Mucosa of rectum (tissue), 2 donors: ENCODE data around the gene RAB24.
"Not testable (repeated sequence)": the region's sequence is repeated elsewhere in the genome, so short reads cannot be mapped to it uniquely, and the experiment has no call there.

ENCODE experiments used
- H3K27ac ChIP-seq, 2 donors: one replicate each; pipeline ENCODE4 v1.7.0; 2013; ENCODE audit warnings: inconsistent platforms in 2 of 2, low read depth in 2 of 2, low read length in 2 of 2
- H3K27me3 ChIP-seq, 2 donors: one replicate each; pipeline ENCODE4 v1.7.0; 2013; ENCODE audit warnings: low read length in 2 of 2; ENCODE audit not compliant: control insufficient read depth in 2 of 2, insufficient read depth in 2 of 2
- H3K36me3 ChIP-seq, 2 donors: one replicate each; pipeline ENCODE4 v1.7.0; 2013; ENCODE audit warnings: low read length in 2 of 2; ENCODE audit not compliant: control insufficient read depth in 2 of 2, insufficient read depth in 2 of 2
- H3K4me1 ChIP-seq, 2 donors: one replicate each; pipeline ENCODE4 v1.7.0; 2013; ENCODE audit warnings: low read length in 2 of 2, mild to moderate bottlenecking in 1 of 2; ENCODE audit not compliant: control insufficient read depth in 2 of 2, insufficient read depth in 2 of 2
- H3K4me3 ChIP-seq, 2 donors: one replicate each; pipeline ENCODE4 v1.7.0; 2013; ENCODE audit warnings: low read length in 2 of 2
- H3K9ac ChIP-seq, 2 donors: one replicate each; pipeline ENCODE4 v1.7.0; 2013; ENCODE audit warnings: low read length in 2 of 2, low read depth in 1 of 2, mild to moderate bottlenecking in 1 of 2
- H3K9me3 ChIP-seq, 2 donors: one replicate each; pipeline ENCODE4 v1.7.0; 2013; ENCODE audit warnings: low read length in 2 of 2; ENCODE audit not compliant: control insufficient read depth in 2 of 2
- donor health status: healthy.
- donor health status: Normal muscosa, but diverticular disease.

RAB24 gene

DNA sequence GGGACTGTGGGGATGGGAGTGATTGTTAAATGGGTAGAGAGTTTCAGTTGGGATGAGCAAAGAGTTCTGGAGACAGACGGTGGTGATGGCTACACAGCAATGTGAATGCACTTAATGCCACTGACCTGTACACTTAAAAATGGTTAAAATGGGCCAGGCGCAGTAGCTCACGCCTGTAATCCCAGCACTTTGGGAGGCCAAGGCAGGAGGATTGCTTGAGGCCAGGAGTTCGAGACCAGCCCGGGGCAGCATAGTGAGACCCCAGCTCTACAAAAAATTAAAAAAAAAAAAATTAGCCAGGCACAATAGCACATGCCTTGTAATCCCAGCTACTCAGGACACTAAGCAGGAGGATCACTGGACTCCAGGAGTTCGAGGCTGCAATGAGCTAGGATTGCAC, 40.3 kb upstream of the RAB24 start:
- no peaks in the 10 kb centered on the region for H3K9me3 ChIP-seq
- H3K27ac ChIP-seq = no peak overlapping the region
- no peaks in the 10 kb centered on the region for H3K4me1 ChIP-seq
- H3K9ac ChIP-seq = no peak overlapping the region
- no peaks in the 10 kb centered on the region for H3K27me3 ChIP-seq
- H3K4me3 ChIP-seq = no peak overlapping the region
- peaks cover 19 to 38% of the 10 kb centered on the region in 2 donors for H3K36me3 ChIP-seq

GRCh38 chr5:177343000-177343399, 39.5 kb upstream of the RAB24 start:
- H3K9ac ChIP-seq, H3K27ac ChIP-seq, H3K27me3 ChIP-seq, H3K4me3 ChIP-seq, H3K4me1 ChIP-seq, H3K9me3 ChIP-seq: not testable (repeated sequence)
- H3K36me3 ChIP-seq = peaks cover 25 to 46% of the 10 kb centered on the region in 2 donors

DNA sequence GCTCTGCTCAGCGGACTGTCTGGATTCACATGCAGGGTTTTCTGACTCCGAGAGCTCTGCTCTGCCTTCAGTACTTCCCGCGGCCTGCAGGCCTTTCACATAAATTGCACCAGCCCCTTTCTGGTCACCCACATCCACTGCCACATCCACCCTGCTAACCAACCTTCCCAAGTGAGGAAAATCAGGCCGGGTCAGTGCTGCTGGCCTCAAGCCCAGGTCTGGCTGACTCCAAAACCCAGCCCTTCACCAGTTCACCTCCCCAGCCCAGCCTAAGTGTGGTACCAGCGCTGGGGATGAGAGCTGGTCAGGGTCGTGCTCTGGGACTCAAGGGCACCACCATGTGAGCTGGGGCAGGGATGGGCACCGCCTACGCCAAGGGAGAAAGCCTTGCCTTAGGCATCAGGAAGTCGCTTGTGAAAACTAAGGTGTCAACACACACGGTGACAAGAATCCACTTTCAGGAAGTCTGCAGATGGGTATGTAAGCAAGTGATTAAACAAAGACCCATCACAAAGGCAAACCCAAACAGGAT, 35.7 kb upstream of the RAB24 start:
- H3K27me3 ChIP-seq = no peaks in the 10 kb centered on the region
- no peak overlapping the region for H3K9ac ChIP-seq
- H3K9me3 ChIP-seq = no peaks in the 10 kb centered on the region
- H3K4me1 ChIP-seq = no peaks in the 10 kb centered on the region
- peaks cover 56 to 72% of the 10 kb centered on the region in 2 donors for H3K36me3 ChIP-seq
- H3K27ac ChIP-seq = no peak overlapping the region
- no peak overlapping the region for H3K4me3 ChIP-seq

- Histone ChIP-seq H3K4me1 (no peaks in the 10 kb centered on the region), H3K9me3 (no peaks in the 10 kb centered on the region), H3K27me3 (no peaks in the 10 kb centered on the region), H3K36me3 (peaks cover 60 to 77% of the 10 kb centered on the region in 2 donors), H3K9ac (no peak overlapping the region), H3K4me3 (no peak overlapping the region), H3K27ac (no peak overlapping the region)
Observed at GRCh38 chr5:177338251-177339106, 35.0 kb upstream of the RAB24 start.

GRCh38 chr5:177336603-177337494, 33.3 kb upstream of the RAB24 start:
- Histone ChIP-seq H3K36me3 (peaks cover 68 to 81% of the 10 kb centered on the region in 2 donors), H3K27me3 (no peaks in the 10 kb centered on the region), H3K4me3 (no peak overlapping the region), H3K9me3 (no peaks in the 10 kb centered on the region), H3K27ac (no peak overlapping the region), H3K9ac (no peak overlapping the region), H3K4me1 (no peaks in the 10 kb centered on the region)

DNA sequence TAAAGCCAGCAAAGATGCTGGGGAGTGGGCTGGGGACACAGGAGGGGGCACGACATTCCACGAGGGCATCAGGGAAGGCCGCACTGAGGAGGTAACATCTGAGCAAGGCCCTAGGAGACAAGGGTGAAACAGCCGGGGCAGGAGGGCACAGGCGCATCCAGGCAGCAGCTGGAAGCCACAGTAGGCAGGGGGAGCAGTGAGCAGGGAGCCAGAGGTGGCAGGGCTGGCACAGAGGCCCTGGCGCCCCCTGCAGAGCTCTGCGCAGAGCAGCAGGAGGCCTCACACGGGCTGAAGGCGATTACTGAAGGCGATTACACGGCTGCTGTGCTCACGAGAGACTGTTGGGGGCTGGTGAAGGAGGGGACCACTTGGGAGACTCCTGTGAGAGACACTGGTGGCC, 32.6 kb upstream of the RAB24 start:
- Histone ChIP-seq H3K27ac (no peak overlapping the region), H3K4me3 (no peak overlapping the region), H3K36me3 (peaks cover 70 to 82% of the 10 kb centered on the region in 2 donors), H3K9ac (no peak overlapping the region), H3K27me3 (no peaks in the 10 kb centered on the region), H3K9me3 (no peaks in the 10 kb centered on the region), H3K4me1 (no peaks in the 10 kb centered on the region)

DNA sequence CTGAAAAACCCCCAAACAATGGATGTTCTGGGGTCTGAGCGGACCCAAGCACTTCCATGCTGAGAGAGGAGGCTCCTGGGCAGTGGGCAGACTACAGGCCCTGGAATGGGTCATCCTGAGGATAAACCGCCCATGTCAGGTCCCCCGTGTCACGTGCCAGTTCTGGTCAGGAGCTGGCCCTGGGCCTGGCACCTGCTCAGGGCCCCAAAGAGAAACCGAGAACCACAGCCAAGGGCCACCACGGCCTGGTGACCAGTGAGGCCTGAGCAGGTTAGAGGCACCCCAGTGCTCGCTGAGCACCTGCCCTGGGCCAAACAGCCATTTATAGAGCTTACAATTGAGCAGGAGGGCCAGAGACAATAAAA, 32.2 kb upstream of the RAB24 start:
- no peak overlapping the region for H3K27ac ChIP-seq
- H3K9ac ChIP-seq = no peak overlapping the region
- H3K36me3 ChIP-seq = peaks cover 72 to 85% of the 10 kb centered on the region in 2 donors
- no peaks in the 10 kb centered on the region for H3K27me3 ChIP-seq
- no peaks in the 10 kb centered on the region for H3K9me3 ChIP-seq
- no peaks in the 10 kb centered on the region for H3K4me1 ChIP-seq
- H3K4me3 ChIP-seq = no peak overlapping the region

DNA sequence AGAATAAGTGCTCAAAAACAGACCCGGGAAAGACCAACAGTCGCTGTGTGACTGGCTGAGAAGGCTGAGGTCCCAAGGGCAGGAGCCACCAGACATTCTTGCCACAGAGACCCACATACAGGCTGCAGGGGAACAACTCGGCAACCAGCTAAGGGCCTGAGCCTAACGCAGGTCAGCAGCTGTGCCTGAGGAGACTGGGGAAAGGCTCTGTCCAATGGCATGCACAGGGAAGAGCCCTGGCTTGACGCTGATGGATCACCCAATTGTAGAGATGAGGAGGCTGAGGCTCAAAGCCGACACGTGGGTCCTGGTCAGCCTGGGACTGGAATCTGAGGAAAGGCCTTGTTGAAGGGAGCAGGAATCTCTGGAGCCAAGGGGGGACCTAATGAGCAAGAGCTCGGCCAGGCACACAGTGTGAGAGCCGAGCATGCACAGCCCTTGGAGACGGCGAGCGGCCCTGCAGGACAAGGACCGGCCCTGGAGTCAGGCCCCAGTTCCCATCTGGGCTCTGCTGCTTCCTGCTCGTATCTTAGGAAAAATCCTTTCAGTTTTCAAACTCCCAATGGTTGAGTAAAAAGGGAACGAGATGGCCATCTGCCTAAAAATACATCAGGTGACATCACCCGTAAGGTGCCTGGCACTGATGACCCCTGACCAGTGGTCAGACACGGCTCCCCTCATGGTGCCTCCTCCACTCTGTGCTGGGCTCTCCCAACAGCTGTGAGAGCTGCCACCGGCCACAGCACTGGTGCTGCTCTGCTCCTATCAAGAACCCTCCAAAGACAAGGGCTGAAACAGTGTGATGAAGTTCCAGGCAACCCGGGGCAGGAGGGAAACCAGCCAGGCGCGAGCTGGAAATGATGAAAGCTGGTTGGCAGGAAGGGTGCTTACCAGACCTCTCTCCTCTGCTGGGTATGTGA, 31.5 kb upstream of the RAB24 start:
- Histone ChIP-seq H3K9ac (no peak overlapping the region), H3K27ac (no peak overlapping the region), H3K27me3 (no peaks in the 10 kb centered on the region), H3K4me1 (no peaks in the 10 kb centered on the region), H3K4me3 (no peak overlapping the region), H3K36me3 (peaks cover 77 to 88% of the 10 kb centered on the region in 2 donors), H3K9me3 (no peaks in the 10 kb centered on the region)

- Histone ChIP-seq H3K27me3 (no peaks in the 10 kb centered on the region), H3K36me3 (peaks cover 80 to 90% of the 10 kb centered on the region in 2 donors), H3K9me3 (no peaks in the 10 kb centered on the region), H3K27ac (no peak overlapping the region), H3K9ac (no peak overlapping the region), H3K4me1 (no peaks in the 10 kb centered on the region), H3K4me3 (no peak overlapping the region)
Observed at GRCh38 chr5:177334155-177334551, 30.6 kb upstream of the RAB24 start.
